Cardiac fibroblast (primary cell): ENCODE measurements around the gene TTC28.

Experiments used
- DNase-seq, 2 donors: peaks; one replicate each; pipeline versions ENCODE4 v3.0.0 to v3.0.0-alpha.2; 2010; ENCODE audit warnings: low read depth in 2 of 2
- H3K4me3 ChIP-seq, 2 donors: replicated peaks in 1 of 2; 1 replicate in 1 of 2; 2 replicates in 1 of 2; pipeline ENCODE4 v1.5.1; 2011; ENCODE audit warnings: low read depth in 2 of 2, low read length in 2 of 2, mild to moderate bottlenecking in 2 of 2, moderate library complexity in 1 of 2
- CTCF ChIP-seq: IDR thresholded peaks from one replicate; pipeline ENCODE4 v1.5.1; 2011; ENCODE audit warnings: low read depth, mild to moderate bottlenecking, low read length, inconsistent platforms

The TTC28 gene

GRCh38 chr22:28021998-28022660 lies 657.5 kb downstream of the TTC28 start:
- no peak overlapping the region for H3K4me3 ChIP-seq
- TF ChIP-seq CTCF, result no peak
- DNase-seq, result no peak

GRCh38 chr22:28021116-28021997 lies 658.3 kb downstream of the TTC28 start:
- no peak for TF ChIP-seq CTCF
- H3K4me3 ChIP-seq, result no peak overlapping the region
- DNase-seq, result no peak

DNA sequence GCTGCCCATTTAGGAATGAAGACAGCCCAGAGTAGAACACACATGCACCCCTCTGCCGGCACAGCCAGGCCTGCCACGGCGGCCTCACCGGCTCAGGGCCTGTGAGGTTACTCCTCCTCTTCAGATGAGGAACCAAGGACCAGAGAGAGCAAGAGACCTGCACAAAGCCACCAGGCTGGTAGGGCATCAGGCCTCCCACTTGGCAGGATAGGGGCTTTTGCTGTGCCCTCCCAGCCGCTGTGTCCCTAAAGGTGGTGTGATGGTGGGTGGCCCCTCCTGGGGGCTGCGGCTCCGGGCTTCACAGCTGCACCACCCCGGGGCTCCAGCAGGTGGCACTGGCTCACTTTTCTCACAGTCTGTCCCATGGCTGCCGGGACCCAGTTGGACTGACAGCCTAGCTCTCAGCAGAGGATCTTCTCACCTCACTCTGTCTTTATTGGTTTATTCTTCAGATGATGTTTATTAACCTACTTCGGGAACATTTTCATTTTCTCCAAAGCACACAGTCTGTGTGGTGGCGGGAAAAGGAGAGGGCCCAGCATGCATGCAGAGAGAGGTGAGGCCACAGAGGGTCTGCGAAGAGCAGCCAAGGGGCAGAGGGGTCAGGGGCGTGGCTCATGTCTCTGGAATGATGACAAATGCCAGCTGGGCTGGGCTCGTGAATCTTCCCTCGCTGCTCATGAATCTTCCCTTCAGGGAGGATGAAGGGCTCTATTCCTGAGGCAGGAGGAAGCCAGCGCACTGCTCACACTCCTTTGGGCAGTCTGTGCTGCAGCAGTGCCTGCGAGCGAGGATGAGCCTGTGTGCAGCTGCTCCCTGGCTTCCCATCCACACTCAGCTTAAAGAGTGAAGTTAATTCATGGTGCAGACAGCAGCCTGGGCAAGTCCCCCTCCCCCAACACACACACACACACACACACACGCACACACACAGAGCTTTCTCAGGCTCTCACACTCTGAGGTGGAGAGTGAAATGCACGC lies 659.5 kb downstream of the TTC28 start:
- H3K4me3 ChIP-seq, result no peak overlapping the region
- peak; percentile 96 for TF ChIP-seq CTCF

GRCh38 chr22:28019360-28019759 lies 660.3 kb downstream of the TTC28 start:
- peak in 1 of 2 donors; percentile 3 for DNase-seq
- no peak overlapping the region for H3K4me3 ChIP-seq
- no peak for TF ChIP-seq CTCF

More for the DNA sequence above, 659.5 kb downstream of the TTC28 start:
- peak; percentile 66 to 71 for DNase-seq

DNA sequence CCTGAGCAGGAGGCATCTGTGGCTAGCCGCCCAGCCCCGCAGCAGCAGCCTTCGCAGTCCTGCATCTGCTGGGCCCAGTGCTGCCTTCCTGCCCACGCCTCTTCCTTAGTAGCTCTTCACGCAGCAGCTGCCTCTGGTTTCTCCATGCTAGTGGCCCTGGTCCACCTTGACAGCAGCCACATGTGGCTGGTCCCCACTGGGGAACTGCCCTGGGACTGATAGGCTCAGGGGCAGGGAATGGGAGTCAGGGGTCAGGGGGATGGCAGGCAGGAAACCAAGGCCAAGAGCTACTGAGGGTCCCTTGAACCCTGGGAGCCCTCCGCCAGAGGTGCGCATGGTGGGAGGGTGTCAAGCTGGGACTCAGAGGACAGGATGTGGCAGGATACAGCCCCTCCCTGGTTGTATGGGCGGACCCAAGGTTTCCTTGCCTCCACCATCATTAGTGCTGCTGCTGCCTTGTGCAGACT lies 661.1 kb downstream of the TTC28 start:
- no peak for DNase-seq
- no peak for TF ChIP-seq CTCF
- no peak overlapping the region for H3K4me3 ChIP-seq

DNA sequence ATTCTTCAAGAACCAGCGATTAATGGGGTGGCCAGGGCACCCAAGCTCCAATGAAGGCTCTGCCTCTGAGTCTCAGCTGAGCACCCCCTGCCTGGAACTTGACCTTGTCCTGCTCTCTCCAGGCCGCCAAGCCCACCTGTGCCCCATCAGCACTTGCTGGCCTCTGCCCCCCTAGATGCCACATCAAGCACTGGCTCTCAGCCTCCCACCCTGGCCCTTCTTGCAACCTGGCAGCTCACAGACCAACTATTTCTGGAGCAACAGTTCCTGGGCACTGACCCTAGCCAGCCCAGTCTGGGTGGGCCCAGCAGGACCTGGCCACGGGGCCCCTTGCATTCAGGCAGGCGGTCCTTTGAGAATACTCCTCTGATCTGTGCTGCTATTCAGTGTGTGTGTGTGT lies 661.8 kb downstream of the TTC28 start:
- no peak for DNase-seq
- H3K4me3 ChIP-seq, result no peak overlapping the region
- TF ChIP-seq CTCF, result no peak
